ENCODE results near the gene CAPN5. TPM values are rescaled to one million over a fixed set of nuclear protein-coding genes. Genes with fewer than 3 reads are reported as not detected.

CAPN5 gene
- polyA plus RNA-seq, 4 donors: 43.8 to 61.1 (median 54.7) TPM

GRCh38 chr11:77104727-77105126 lies 38.0 kb downstream of the CAPN5 start:
- Histone ChIP-seq H3K27ac (ENCODE audit: low read depth in 1 of 3, low read length in 2 of 3) (no peak overlapping the region), H3K9me3 (ENCODE audit: control insufficient read depth in 2 of 2, insufficient read depth in 1 of 2, low read depth in 1 of 2, low read length in 1 of 2) (no peaks in the 10 kb centered on the region), H3K36me3 (ENCODE audit: control insufficient read depth in 3 of 3, insufficient read depth in 2 of 3, low read depth in 1 of 3, low read length in 3 of 3) (peaks cover 6 to 72% (median 6%) of the 10 kb centered on the region in 3 donors), H3K27me3 (ENCODE audit: control insufficient read depth in 3 of 3, insufficient read depth in 3 of 3, low read length in 3 of 3) (no peaks in the 10 kb centered on the region), H3K4me1 (ENCODE audit: control insufficient read depth in 3 of 3, insufficient read depth in 2 of 3, low read depth in 1 of 3, low read length in 2 of 3) (peaks cover 5 to 19% (median 17%) of the 10 kb centered on the region in 3 donors), H3K4me3 (ENCODE audit: low read depth in 1 of 3, low read length in 3 of 3) (no peak overlapping the region)
- 80 to 88% (median 80%) methylated on average over 8 of the region's 8 CpGs for WGBS, 3 donors
- no peak for DNase-seq
- no peak for FAIRE-seq

- no peaks in the 10 kb centered on the region for H3K9me3 ChIP-seq (ENCODE audit: control insufficient read depth in 2 of 2, insufficient read depth in 1 of 2, low read depth in 1 of 2, low read length in 1 of 2)
- DNase-seq: peak in 1 of 2 donors; percentile 60
- H3K4me3 ChIP-seq (ENCODE audit: low read depth in 1 of 3, low read length in 3 of 3): no peak overlapping the region
- 52 to 77% (median 56%) methylated on average over 7 of the region's 7 CpGs for WGBS, 3 donors
- no peak for FAIRE-seq
- peak overlapping the region in 1 of 3 donors; percentile 83 for H3K27ac ChIP-seq (ENCODE audit: low read depth in 1 of 3, low read length in 2 of 3)
- H3K4me1 ChIP-seq (ENCODE audit: control insufficient read depth in 3 of 3, insufficient read depth in 2 of 3, low read depth in 1 of 3, low read length in 2 of 3): peaks cover 9 to 26% (median 19%) of the 10 kb centered on the region in 3 donors
- peaks cover 5 to 65% (median 6%) of the 10 kb centered on the region in 3 donors for H3K36me3 ChIP-seq (ENCODE audit: control insufficient read depth in 3 of 3, insufficient read depth in 2 of 3, low read depth in 1 of 3, low read length in 3 of 3)
- no peaks in the 10 kb centered on the region for H3K27me3 ChIP-seq (ENCODE audit: control insufficient read depth in 3 of 3, insufficient read depth in 3 of 3, low read length in 3 of 3)
Measured at GRCh38 chr11:77106321-77106720, 39.5 kb downstream of the CAPN5 start.

GRCh38 chr11:77106759-77107158 lies 40.0 kb downstream of the CAPN5 start:
- peaks cover 9 to 26% (median 19%) of the 10 kb centered on the region in 3 donors for H3K4me1 ChIP-seq (ENCODE audit: control insufficient read depth in 3 of 3, insufficient read depth in 2 of 3, low read depth in 1 of 3, low read length in 2 of 3)

GRCh38 chr11:77107950-77108349 lies 41.2 kb downstream of the CAPN5 start:
- Histone ChIP-seq H3K9me3 (ENCODE audit: control insufficient read depth in 2 of 2, insufficient read depth in 1 of 2, low read depth in 1 of 2, low read length in 1 of 2) (no peaks in the 10 kb centered on the region), H3K4me1 (ENCODE audit: control insufficient read depth in 3 of 3, insufficient read depth in 2 of 3, low read depth in 1 of 3, low read length in 2 of 3) (peaks cover 9 to 29% (median 22%) of the 10 kb centered on the region in 3 donors), H3K27ac (ENCODE audit: low read depth in 1 of 3, low read length in 2 of 3) (peak overlapping the region in 2 of 3 donors; percentile 78 to 83), H3K27me3 (ENCODE audit: control insufficient read depth in 3 of 3, insufficient read depth in 3 of 3, low read length in 3 of 3) (no peaks in the 10 kb centered on the region), H3K4me3 (ENCODE audit: low read depth in 1 of 3, low read length in 3 of 3) (no peak overlapping the region), H3K36me3 (ENCODE audit: control insufficient read depth in 3 of 3, insufficient read depth in 2 of 3, low read depth in 1 of 3, low read length in 3 of 3) (peaks cover 0 to 60% (median 3%) of the 10 kb centered on the region in 3 donors)
- no peak for FAIRE-seq
- DNase-seq: peak in 1 of 2 donors; percentile 88
- WGBS, 3 donors: 19 to 43% (median 43%) methylated on average over 3 of the region's 3 CpGs

More at GRCh38 chr11:77106759-77107158, 40.0 kb downstream of the CAPN5 start:
- Histone ChIP-seq H3K9me3 (ENCODE audit: control insufficient read depth in 2 of 2, insufficient read depth in 1 of 2, low read depth in 1 of 2, low read length in 1 of 2) (no peaks in the 10 kb centered on the region), H3K27ac (ENCODE audit: low read depth in 1 of 3, low read length in 2 of 3) (peak overlapping the region in 1 of 3 donors; percentile 83), H3K36me3 (ENCODE audit: control insufficient read depth in 3 of 3, insufficient read depth in 2 of 3, low read depth in 1 of 3, low read length in 3 of 3) (peaks cover under 1 to 61% (median 6%) of the 10 kb centered on the region in 3 donors), H3K4me3 (ENCODE audit: low read depth in 1 of 3, low read length in 3 of 3) (no peak overlapping the region), H3K27me3 (ENCODE audit: control insufficient read depth in 3 of 3, insufficient read depth in 3 of 3, low read length in 3 of 3) (no peaks in the 10 kb centered on the region)
- no peak for FAIRE-seq
- no peak for DNase-seq
- 95 to 98% (median 96%) methylated on average over 11 to 13 of the region's 13 CpGs for WGBS, 3 donors

GRCh38 chr11:77108436-77108835 lies 41.7 kb downstream of the CAPN5 start:
- Histone ChIP-seq H3K9me3 (ENCODE audit: control insufficient read depth in 2 of 2, insufficient read depth in 1 of 2, low read depth in 1 of 2, low read length in 1 of 2) (no peaks in the 10 kb centered on the region), H3K4me1 (ENCODE audit: control insufficient read depth in 3 of 3, insufficient read depth in 2 of 3, low read depth in 1 of 3, low read length in 2 of 3) (peaks cover 9 to 31% (median 27%) of the 10 kb centered on the region in 3 donors), H3K4me3 (ENCODE audit: low read depth in 1 of 3, low read length in 3 of 3) (no peak overlapping the region), H3K27me3 (ENCODE audit: control insufficient read depth in 3 of 3, insufficient read depth in 3 of 3, low read length in 3 of 3) (no peaks in the 10 kb centered on the region), H3K36me3 (ENCODE audit: control insufficient read depth in 3 of 3, insufficient read depth in 2 of 3, low read depth in 1 of 3, low read length in 3 of 3) (peaks cover 0 to 59% (median 0%) of the 10 kb centered on the region in 3 donors), H3K27ac (ENCODE audit: low read depth in 1 of 3, low read length in 2 of 3) (peak overlapping the region in 2 of 3 donors; percentile 78 to 83)
- WGBS, 3 donors: 7 to 65% (median 37%) methylated on average over 9 of the region's 9 CpGs
- FAIRE-seq (no peak), DNase-seq (peak in 1 of 2 donors; percentile 81)

GRCh38 chr11:77109236-77110019 lies 42.7 kb downstream of the CAPN5 start:
- Histone ChIP-seq H3K27ac (ENCODE audit: low read depth in 1 of 3, low read length in 2 of 3) (peak overlapping the region in 1 of 3 donors; percentile 3), H3K4me3 (ENCODE audit: low read depth in 1 of 3, low read length in 3 of 3) (no peak overlapping the region), H3K36me3 (ENCODE audit: control insufficient read depth in 3 of 3, insufficient read depth in 2 of 3, low read depth in 1 of 3, low read length in 3 of 3) (peaks cover 0 to 56% (median 0%) of the 10 kb centered on the region in 3 donors), H3K27me3 (ENCODE audit: control insufficient read depth in 3 of 3, insufficient read depth in 3 of 3, low read length in 3 of 3) (no peaks in the 10 kb centered on the region), H3K9me3 (ENCODE audit: control insufficient read depth in 2 of 2, insufficient read depth in 1 of 2, low read depth in 1 of 2, low read length in 1 of 2) (no peaks in the 10 kb centered on the region), H3K4me1 (ENCODE audit: control insufficient read depth in 3 of 3, insufficient read depth in 2 of 3, low read depth in 1 of 3, low read length in 2 of 3) (peaks cover 9 to 31% (median 27%) of the 10 kb centered on the region in 3 donors)
- WGBS, 3 donors: 71 to 82% (median 77%) methylated on average over 11 of the region's 11 CpGs
- DNase-seq (no peak), FAIRE-seq (no peak)

- DNase-seq: no peak
Measured at GRCh38 chr11:77110836-77111235, 44.1 kb downstream of the CAPN5 start.

GRCh38 chr11:77111277-77111676 lies 44.5 kb downstream of the CAPN5 start:
- Histone ChIP-seq H3K27ac (ENCODE audit: low read depth in 1 of 3, low read length in 2 of 3) (peak overlapping the region in 1 of 3 donors; percentile 37), H3K9me3 (ENCODE audit: control insufficient read depth in 2 of 2, insufficient read depth in 1 of 2, low read depth in 1 of 2, low read length in 1 of 2) (no peaks in the 10 kb centered on the region), H3K36me3 (ENCODE audit: control insufficient read depth in 3 of 3, insufficient read depth in 2 of 3, low read depth in 1 of 3, low read length in 3 of 3) (peaks cover 0 to 57% (median 0%) of the 10 kb centered on the region in 3 donors), H3K4me1 (ENCODE audit: control insufficient read depth in 3 of 3, insufficient read depth in 2 of 3, low read depth in 1 of 3, low read length in 2 of 3) (peaks cover 7 to 28% (median 17%) of the 10 kb centered on the region in 3 donors), H3K27me3 (ENCODE audit: control insufficient read depth in 3 of 3, insufficient read depth in 3 of 3, low read length in 3 of 3) (no peaks in the 10 kb centered on the region), H3K4me3 (ENCODE audit: low read depth in 1 of 3, low read length in 3 of 3) (no peak overlapping the region)
- DNase-seq (peak in 1 of 2 donors; percentile 61), FAIRE-seq (no peak)
- 45 to 63% (median 47%) methylated on average over 3 of the region's 3 CpGs for WGBS, 3 donors

More at GRCh38 chr11:77110836-77111235, 44.1 kb downstream of the CAPN5 start:
- no peak for FAIRE-seq
- no peak overlapping the region for H3K4me3 ChIP-seq (ENCODE audit: low read depth in 1 of 3, low read length in 3 of 3)
- H3K27ac ChIP-seq (ENCODE audit: low read depth in 1 of 3, low read length in 2 of 3): peak overlapping the region in 1 of 3 donors; percentile 37
- peaks cover 7 to 31% (median 18%) of the 10 kb centered on the region in 3 donors for H3K4me1 ChIP-seq (ENCODE audit: control insufficient read depth in 3 of 3, insufficient read depth in 2 of 3, low read depth in 1 of 3, low read length in 2 of 3)
- H3K9me3 ChIP-seq (ENCODE audit: control insufficient read depth in 2 of 2, insufficient read depth in 1 of 2, low read depth in 1 of 2, low read length in 1 of 2): no peaks in the 10 kb centered on the region
- 75 to 91% (median 86%) methylated on average over 6 of the region's 6 CpGs for WGBS, 3 donors
- H3K27me3 ChIP-seq (ENCODE audit: control insufficient read depth in 3 of 3, insufficient read depth in 3 of 3, low read length in 3 of 3): no peaks in the 10 kb centered on the region
- peaks cover 0 to 56% (median 0%) of the 10 kb centered on the region in 3 donors for H3K36me3 ChIP-seq (ENCODE audit: control insufficient read depth in 3 of 3, insufficient read depth in 2 of 3, low read depth in 1 of 3, low read length in 3 of 3)
